ENCODE measurements around the gene MSRB1. TPM values are rescaled to one million over a fixed set of nuclear protein-coding genes. Genes with fewer than 3 reads are reported as not detected.

The MSRB1 gene
- total RNA-seq, 1 experiment from 2014 or later: 18.3 TPM

DNA sequence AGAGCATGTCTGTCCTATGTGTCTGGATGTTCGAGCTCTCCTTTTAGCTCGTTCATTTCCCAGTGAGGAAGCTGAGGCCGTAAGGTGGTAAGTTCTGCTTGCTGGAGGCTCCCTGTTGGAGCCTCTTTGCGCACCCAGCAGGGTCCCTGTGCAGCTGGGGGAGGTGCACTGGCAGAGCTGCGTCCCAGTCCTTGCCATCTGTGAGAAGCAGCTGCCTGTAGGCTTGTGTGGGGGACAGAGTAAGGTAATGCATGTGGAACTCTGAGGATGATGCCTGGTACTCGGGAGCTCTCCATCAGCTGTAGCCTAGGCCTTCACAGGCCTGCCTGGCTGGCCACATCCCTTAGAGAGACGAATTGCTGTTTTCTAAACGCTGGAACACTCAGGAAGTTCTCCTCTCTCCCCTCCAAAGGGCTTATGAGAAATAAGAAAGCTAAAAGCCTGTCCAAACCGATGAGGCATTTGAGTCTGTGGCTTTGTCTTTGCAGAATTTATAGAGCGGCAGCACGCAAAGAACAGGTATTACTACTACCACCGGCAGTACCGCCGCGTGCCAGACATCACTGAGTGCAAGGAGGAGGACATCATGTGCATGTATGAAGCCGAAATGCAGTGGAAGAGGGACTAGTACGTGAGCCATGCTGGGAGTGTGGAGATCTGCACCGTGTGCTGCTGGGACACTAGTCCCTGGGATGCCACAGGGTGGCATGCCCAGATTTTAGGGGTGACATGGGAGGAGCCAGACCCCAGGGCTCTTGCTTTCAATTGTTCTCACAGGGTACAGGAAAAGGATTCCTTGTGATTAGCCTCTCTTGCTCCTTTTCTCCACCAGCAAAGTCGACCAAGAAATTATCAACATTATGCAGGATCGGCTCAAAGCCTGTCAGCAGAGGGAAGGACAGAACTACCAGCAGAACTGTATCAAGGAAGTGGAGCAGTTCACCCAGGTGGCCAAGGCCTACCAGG is 17.9 kb upstream of the MSRB1 start (continued):
- TF ChIP-seq, protein P1, sequence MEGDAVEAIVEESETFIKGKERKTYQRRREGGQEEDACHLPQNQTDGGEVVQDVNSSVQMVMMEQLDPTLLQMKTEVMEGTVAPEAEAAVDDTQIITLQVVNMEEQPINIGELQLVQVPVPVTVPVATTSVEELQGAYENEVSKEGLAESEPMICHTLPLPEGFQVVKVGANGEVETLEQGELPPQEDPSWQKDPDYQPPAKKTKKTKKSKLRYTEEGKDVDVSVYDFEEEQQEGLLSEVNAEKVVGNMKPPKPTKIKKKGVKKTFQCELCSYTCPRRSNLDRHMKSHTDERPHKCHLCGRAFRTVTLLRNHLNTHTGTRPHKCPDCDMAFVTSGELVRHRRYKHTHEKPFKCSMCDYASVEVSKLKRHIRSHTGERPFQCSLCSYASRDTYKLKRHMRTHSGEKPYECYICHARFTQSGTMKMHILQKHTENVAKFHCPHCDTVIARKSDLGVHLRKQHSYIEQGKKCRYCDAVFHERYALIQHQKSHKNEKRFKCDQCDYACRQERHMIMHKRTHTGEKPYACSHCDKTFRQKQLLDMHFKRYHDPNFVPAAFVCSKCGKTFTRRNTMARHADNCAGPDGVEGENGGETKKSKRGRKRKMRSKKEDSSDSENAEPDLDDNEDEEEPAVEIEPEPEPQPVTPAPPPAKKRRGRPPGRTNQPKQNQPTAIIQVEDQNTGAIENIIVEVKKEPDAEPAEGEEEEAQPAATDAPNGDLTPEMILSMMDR (IDR thresholded peaks at IDR 0.05 in 2 of 3, conservative IDR thresholded peaks at IDR 0.05 in 1 of 3; ENCODE audit: borderline replicate concordance in 1 of 3, insufficient read depth in 1 of 3, low read depth in 2 of 3, low read length in 2 of 3): no peak
- no peak for TF ChIP-seq SP1 (IDR thresholded peaks at IDR 0.05; ENCODE audit: low read depth)

- Histone ChIP-seq H3K79me2 (ENCODE audit: insufficient read depth, low read length) (peaks cover 48% of the 10 kb centered on the region), H4K20me1 (ENCODE audit: insufficient read depth) (peaks cover 11% of the 10 kb centered on the region; the same call in 1 of the 2 replicates), H3K9me3 (ENCODE audit: control insufficient read depth in 1 of 2, insufficient read depth in 1 of 2, low read depth in 1 of 2, low read length in 2 of 2) (no peaks in the 10 kb centered on the region), H2AFZ (ENCODE audit: low read depth, low read length, poor library complexity, severe bottlenecking) (peak within 1 kb of the TSS; percentile 82), H3K27ac (ENCODE audit: low read depth, low read length) (peak within 1 kb of the TSS; percentile 88), H3K4me3 (replicated peaks in 1 of 2; ENCODE audit: low read depth in 1 of 2, low read length in 2 of 2) (peak within 1 kb of the TSS; percentile 81 to 89), H3K27me3 (ENCODE audit: insufficient read depth, low read length) (no peaks in the 10 kb centered on the region), H3K4me1 (ENCODE audit: control insufficient read depth in 1 of 2, insufficient read depth in 2 of 2, low read length in 2 of 2) (peaks cover 8 to 41% of the 10 kb centered on the region in 2 experiments), H3K9me2 (ENCODE audit: insufficient read depth) (no peaks in the 10 kb centered on the region), H3K9ac (ENCODE audit: low read length) (peak within 1 kb of the TSS; percentile 98), H3K36me3 (ENCODE audit: control insufficient read depth in 1 of 2, insufficient read depth in 2 of 2, low read length in 2 of 2) (peaks cover 6 to 20% of the 10 kb centered on the region in 2 experiments), H3K4me2 (ENCODE audit: low read length) (peak within 1 kb of the TSS; percentile 88)
- intact Hi-C loops (cut with micrococcal nuclease): no loop called here
- RAD21 ChIA-PET (ENCODE audit: low non-redundant PET in 1 of 2, low total read pairs in 2 of 2, uncharacterized antibody in 2 of 2, unreplicated experiment in 2 of 2): no interaction called here
- CTCF ChIA-PET: no interaction called here
- peak; percentile 64 for ATAC-seq
- DNase-seq (ENCODE audit: low read depth, low spot score): peak; percentile 85
- POLR2A ChIA-PET: interaction anchor here (1.2 to 3.2 kb wide), 3 partner anchors 20 to 196 kb away, joined by 3 to 14 read pairs (median 7); partner anchors contain the start of gene TRAF7
- BruUV-seq (replicated peaks): no TSS peak
- no peak for TF ChIP-seq ZNF274 (IDR thresholded peaks at IDR 0.05; ENCODE audit: low read depth, low read length)
- TF ChIP-seq EZH2 (IDR thresholded peaks at IDR 0.05): no peak
- peak; percentile 98 for TF ChIP-seq POLR2AphosphoS5 (IDR thresholded peaks at IDR 0.05; ENCODE audit: low read depth, low read length)
- no peak for TF ChIP-seq EGR1 (IDR thresholded peaks at IDR 0.05; ENCODE audit: low read depth)
- TF ChIP-seq SRF (IDR thresholded peaks at IDR 0.05; ENCODE audit: low read depth): no peak
- peak; percentile 71 for TF ChIP-seq YY1 (IDR thresholded peaks at IDR 0.05; ENCODE audit: extremely low read depth, insufficient replicate concordance, low read depth, low read length)
- no peak for TF ChIP-seq CBX3 (IDR thresholded peaks at IDR 0.05; ENCODE audit: low read depth)
- no peak for TF ChIP-seq SIN3A (IDR thresholded peaks at IDR 0.05; ENCODE audit: low read depth)
- TF ChIP-seq, protein P2, sequence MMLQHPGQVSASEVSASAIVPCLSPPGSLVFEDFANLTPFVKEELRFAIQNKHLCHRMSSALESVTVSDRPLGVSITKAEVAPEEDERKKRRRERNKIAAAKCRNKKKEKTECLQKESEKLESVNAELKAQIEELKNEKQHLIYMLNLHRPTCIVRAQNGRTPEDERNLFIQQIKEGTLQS (IDR thresholded peaks at IDR 0.05): no peak
- no peak for TF ChIP-seq FOSL1 (IDR thresholded peaks at IDR 0.05; ENCODE audit: low read depth)
- TF ChIP-seq EZH2phosphoT487 (IDR thresholded peaks at IDR 0.05; ENCODE audit: borderline replicate concordance): no peak
- TF ChIP-seq, protein P1 (IDR thresholded peaks at IDR 0.05 in 2 of 3, conservative IDR thresholded peaks at IDR 0.05 in 1 of 3; ENCODE audit: borderline replicate concordance in 1 of 3, insufficient read depth in 1 of 3, low read depth in 2 of 3, low read length in 2 of 3): peak in 2 of 3 experiments; percentile 60 to 61; a peak in 4 of 6 replicates
- peak; percentile 99 for TF ChIP-seq ZFX (IDR thresholded peaks at IDR 0.05)
- no peak for TF ChIP-seq ELF1 (IDR thresholded peaks at IDR 0.05; ENCODE audit: borderline replicate concordance, low read depth)
Observed at GRCh38 chr16:1959269-1960039, 16.5 kb upstream of the MSRB1 start, which contains the start of gene NDUFB10. Gene NDUFB10 (plus strand): TSS chr16:1959538. CDS start chr16:1959625, 87 bp downstream.

All from HCT116 (cell line).